HG02642 (cell line): ENCODE measurements around the gene IZUMO1.
"Not testable (repeated sequence)": the region's sequence is repeated elsewhere in the genome, so short reads cannot be mapped to it uniquely, and the experiment has no call there.

Experiments
- ATAC-seq: cut with Tn5 transposase; IDR thresholded peaks from one replicate; pipeline ENCODE4 v1.9.1; 2021; ENCODE audit warnings: mild to moderate bottlenecking; ENCODE audit not compliant: unreplicated experiment, poor library complexity

Gene IZUMO1

GRCh38 chr19:48746738-48747575 is at the start of gene IZUMO1:
IZUMO1 (minus strand) TSS chr19:48746909; CDS start chr19:48745859, 1,050 bp downstream.
- ATAC-seq: no peak

- ATAC-seq: no peak
Observed at GRCh38 chr19:48795685-48796070, 49.0 kb upstream of the IZUMO1 start.

DNA sequence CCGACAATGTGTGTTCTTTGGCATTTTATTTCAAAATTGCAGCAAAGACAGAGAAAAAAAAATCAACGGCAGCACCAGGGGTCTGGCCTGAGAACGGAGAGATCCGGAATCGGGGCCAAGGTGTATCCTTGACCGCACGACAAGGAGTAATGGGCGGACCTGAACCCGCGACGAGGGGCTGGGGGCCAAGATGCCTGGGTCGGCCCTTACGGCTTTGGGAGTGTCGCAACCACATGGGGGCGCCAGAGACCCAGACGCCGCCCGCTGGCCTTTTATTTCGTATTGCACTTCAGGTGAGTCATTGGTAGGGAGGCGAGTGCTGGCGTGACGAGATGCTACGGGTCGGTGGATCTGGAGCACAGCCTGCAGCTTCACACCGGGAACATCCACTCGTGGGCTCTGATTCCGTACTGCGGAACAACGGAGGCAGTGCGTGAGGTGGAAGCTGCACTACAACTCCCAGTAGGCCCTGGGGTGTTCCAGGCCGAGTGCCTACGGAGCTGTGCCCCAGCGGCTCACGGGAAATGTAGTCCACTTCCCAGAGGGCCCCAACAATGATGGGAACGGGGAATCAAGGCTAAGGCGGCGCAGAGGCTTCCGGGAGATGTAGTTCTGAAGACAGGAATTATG is 48.5 kb upstream of the IZUMO1 start:
- peak; percentile 80 for ATAC-seq

GRCh38 chr19:48794291-48794690 is 47.6 kb upstream of the IZUMO1 start:
- ATAC-seq: no peak

DNA sequence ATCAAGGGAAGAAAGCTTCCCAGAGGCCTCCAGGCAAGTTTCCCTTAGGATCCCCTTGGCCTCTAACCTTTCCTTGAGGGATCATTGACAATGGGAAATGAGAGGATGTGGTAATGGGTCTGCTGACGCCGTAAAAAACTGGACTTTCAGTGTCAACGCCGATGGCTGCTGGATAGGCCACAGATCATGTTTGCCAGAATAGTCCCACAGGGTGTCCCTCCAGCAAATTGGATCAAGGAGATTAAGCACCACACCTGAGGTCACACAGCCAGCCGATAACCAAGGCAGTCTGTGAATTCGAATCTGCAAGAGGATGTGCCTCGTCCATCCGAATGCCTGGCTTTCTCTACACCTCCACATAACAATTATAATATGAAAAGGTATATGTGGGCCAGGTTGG is 46.6 kb upstream of the IZUMO1 start:
- no peak for ATAC-seq

- ATAC-seq: not testable (repeated sequence)
Observed at GRCh38 chr19:48787331-48787730, 40.6 kb upstream of the IZUMO1 start.

GRCh38 chr19:48786422-48786821 is 39.7 kb upstream of the IZUMO1 start:
- ATAC-seq: not testable (repeated sequence)

DNA sequence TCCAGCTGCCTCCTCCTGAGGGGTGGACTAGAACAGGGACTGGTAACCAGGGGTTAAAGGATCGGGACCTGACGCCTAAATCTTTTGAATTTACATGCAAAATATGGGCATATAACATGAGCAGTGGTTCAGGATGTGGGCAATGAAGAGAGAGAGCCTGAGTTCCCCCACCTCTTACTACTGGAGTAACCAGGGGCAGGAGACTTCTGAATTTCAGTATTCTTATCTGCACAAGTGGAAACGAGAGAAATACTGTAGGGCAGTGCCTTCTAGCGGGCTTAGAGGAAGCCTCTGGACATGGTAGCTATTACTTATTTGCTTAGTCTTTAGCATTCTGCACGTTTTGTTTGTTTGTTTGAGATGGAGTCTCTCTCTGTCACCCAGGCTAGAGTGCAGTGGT is 37.8 kb upstream of the IZUMO1 start:
- ATAC-seq: no peak

DNA sequence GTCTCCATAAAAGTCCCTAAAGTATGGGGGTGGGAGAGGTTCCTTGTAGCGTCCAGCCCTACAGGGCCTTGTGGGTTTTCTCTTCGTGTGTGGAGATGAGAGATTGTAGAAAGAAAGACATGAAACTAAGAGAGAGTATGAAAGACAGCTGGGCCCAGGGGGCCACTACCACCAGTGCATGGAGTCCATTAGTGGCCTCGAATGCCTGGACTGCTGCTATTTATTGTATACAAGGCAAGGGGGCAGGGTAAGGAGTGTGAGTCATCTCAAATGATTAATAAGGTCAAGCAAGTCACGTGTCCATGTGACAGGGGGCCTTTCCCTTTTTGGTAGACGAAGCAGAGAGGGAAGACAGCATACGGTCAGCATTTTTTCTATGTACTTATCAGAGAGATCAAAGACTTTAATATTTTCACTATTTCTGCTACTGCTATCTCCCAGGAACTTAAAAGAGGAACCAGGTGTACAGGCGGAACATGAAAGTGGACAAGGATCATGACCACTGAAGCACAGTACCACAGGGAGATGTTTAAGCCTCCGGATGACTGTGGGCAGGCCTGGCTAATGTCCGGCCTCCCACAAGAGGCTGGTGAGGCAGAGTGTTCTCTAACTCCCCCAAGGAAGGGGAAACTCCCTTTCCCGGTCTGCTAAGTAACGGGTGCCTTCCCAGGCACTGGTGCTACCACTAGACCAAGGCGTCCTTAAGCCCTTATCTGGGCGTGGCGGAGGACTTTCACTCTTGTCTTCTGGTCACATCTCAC is 34.1 kb upstream of the IZUMO1 start:
- ATAC-seq: no peak

DNA sequence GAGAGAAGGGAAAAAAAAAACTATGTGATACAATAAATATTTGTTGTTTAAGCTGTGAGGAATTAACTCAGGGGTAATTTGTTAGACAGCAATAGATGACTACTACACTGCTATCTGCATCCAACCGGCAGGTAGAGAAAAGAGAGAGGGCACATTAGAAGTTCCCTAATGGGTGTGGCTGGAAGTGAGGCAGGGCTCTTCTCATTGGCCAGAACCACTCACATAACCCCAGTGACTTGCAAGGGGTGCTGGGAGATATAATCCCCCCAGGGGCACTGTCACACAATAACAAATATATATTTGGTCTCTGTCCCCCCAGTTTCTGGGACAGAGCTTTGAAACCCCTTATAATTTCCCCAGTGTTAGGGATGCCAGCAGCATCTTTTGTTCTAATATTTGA is 32.9 kb upstream of the IZUMO1 start:
- ATAC-seq: no peak

DNA sequence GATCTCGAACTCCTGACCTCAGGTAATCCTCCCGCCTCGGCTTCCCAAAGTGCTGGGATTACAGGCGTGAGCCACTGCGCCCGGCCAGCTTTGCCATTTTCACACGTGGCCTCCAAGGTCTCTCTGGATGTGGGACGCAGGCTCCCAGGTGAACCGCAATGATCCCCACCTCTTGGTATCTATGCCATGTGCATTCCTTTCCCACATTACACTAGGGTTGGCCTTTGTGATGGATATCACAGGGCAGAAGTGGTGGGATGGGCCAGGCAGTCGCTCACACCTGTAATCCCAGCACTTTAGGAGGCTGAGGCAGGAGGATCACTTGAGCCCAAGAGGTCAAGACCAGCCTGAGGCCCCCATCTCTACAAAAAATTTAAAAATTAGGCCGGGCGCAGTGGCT is 31.0 kb upstream of the IZUMO1 start:
- ATAC-seq: no peak

DNA sequence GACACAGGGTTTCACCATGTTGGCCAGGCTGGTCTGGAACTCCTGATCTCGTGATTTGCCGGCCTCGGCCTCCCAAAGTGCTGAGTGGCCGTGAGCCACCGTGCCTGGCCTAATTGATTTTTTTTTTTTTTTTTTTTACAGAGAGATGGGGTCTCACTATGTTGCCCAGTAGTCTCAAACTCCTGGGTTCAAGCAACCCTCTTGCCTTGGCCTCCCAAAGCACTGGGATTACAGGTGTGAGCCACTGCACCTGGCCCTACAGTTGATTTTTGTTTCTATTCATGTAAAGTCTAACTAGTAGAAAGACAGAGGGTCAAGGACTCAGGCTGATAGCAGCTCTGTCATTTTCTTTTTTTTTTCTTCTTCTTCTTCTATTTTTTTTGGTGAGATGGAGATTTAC is 30.4 kb upstream of the IZUMO1 start:
- no peak for ATAC-seq

GRCh38 chr19:48772503-48772953 is 25.8 kb upstream of the IZUMO1 start:
- no peak for ATAC-seq

- no peak for ATAC-seq
Observed at GRCh38 chr19:48770734-48771472, 24.2 kb upstream of the IZUMO1 start.

DNA sequence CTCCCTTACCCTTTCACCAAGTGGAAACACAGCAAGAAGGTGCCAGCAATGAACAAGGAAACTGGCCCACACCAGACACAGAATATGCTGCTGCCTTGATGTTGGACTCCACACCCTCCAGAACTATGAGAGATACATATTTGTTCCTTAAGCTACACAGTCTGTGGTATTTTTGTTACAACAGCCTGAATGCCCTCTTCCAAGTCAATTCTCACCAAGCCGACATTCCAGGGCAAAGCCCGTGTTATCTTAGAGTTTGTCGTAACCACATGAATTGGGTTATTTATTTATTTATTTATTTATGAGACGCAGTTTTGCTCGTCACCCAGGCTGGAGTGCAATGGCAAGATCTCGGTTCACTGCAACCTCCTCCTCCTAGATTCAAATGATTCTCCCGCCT is 23.6 kb upstream of the IZUMO1 start:
- no peak for ATAC-seq

GRCh38 chr19:48768994-48769713 is 22.4 kb upstream of the IZUMO1 start:
- ATAC-seq: no peak

GRCh38 chr19:48768171-48768753 is 21.6 kb upstream of the IZUMO1 start:
- not testable (repeated sequence) for ATAC-seq

DNA sequence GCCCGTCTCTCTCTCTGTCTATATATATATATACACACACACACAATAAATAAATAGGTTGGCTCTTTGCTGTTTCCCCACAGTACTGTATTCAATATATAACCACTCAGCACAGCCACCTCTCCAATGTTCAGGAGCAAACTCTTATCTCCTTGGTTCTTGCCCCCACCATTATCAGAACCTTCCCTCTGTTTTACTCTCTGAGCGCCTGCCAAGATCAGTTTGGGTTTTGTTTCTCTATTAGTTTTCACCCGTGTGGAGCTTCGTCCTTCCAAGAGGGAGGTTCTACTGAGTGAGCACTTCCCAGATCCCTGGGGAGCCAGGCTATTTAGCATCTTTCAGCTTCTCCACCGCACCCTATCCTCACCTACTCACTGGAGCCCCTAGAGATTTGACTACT is 19.1 kb upstream of the IZUMO1 start:
- not testable (repeated sequence) for ATAC-seq

DNA sequence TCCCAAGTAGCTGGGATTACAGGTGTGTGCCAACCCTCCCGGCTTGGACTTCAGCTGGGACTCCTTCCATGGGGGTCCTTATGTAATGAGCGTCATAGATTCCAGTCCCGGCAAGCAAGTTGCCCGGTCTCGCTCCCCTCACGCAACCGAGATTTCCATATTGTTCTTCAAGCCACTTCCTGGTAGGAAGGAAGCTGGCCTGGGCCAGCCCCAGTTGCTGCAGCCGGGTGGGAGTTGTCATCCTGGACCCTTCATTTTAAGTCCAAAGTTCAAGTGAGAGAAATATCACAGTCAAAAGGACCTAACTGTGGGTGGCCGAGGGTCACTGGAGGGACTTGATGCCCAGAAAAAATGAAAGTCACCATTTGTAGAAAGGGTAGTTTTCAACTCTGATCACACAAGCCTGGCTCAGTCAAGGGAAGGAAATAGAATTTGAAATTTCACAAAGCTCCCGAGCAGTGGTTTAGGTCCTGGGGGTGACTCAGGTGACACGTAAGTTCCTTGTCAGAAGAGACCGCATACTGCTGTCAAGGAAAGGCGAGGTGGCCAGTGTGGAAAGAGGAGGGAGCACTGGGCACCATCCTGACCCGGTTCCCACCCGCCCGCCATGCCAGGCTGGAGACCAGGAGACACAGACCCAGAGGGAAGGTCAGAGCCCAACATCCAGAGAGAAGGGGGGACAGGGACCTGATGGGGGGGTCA is 13.9 kb upstream of the IZUMO1 start:
- no peak for ATAC-seq
